HepG2 (cell line): ENCODE data around the gene ZACN. TPM values are rescaled to one million over a fixed set of nuclear protein-coding genes. Genes with fewer than 3 reads are reported as not detected.

ENCODE experiments used
- CHCHD3 ChIP-seq: sonication (generic); formaldehyde crosslinking; IDR thresholded peaks from 2 replicates; pipeline ENCODE4 v1.8.0; 2022; ENCODE audit warnings: mild to moderate bottlenecking, missing genetic modification reagents, moderate library complexity
- DR1 ChIP-seq: sonication (generic); formaldehyde crosslinking; IDR thresholded peaks from 2 replicates; pipeline ENCODE4 v1.8.0; 2021; ENCODE audit warnings: mild to moderate bottlenecking, missing genetic modification reagents, inconsistent platforms
- KLF6 ChIP-seq: IDR thresholded peaks from 2 replicates; pipeline ENCODE4 v1.8.0; 2016; ENCODE audit warnings: missing biosample characterization, missing genetic modification reagents
- KMT2B ChIP-seq: IDR thresholded peaks from 2 replicates; pipeline ENCODE4 v1.6.1; 2016; ENCODE audit warnings: missing genetic modification reagents, missing compliant biosample characterization
- MAF1 ChIP-seq: sonication (generic); formaldehyde crosslinking; IDR thresholded peaks from 2 replicates; pipeline ENCODE4 v1.5.0; 2020; ENCODE audit warnings: missing genetic modification reagents, borderline replicate concordance
- MAZ ChIP-seq, 2 experiments: sonication (generic) in 1 of 2; formaldehyde crosslinking in 1 of 2; IDR thresholded peaks; 2 replicates each; pipeline versions ENCODE4 v1.5.0 to v1.6.1; 2012 to 2020; ENCODE audit warnings: low read depth in 2 of 2, mild to moderate bottlenecking in 2 of 2, borderline replicate concordance in 1 of 2, improper control_type of control experiment in 1 of 2, low read length in 1 of 2, missing genetic modification reagents in 1 of 2, moderate library complexity in 1 of 2
- RELA ChIP-seq: sonication (generic); formaldehyde crosslinking; IDR thresholded peaks from 2 replicates; pipeline ENCODE4 v1.4.0; 2020; ENCODE audit warnings: missing genetic modification reagents
- REXO4 ChIP-seq: sonication (generic); formaldehyde crosslinking; IDR thresholded peaks from 2 replicates; pipeline ENCODE4 v1.8.0; 2022; ENCODE audit warnings: missing genetic modification reagents, mild to moderate bottlenecking, borderline replicate concordance
- SIX1 ChIP-seq: sonication (generic); formaldehyde crosslinking; IDR thresholded peaks from 2 replicates; pipeline ENCODE4 v1.4.0; 2020; ENCODE audit warnings: missing genetic modification reagents, borderline replicate concordance
- SNAI1 ChIP-seq: sonication (generic); formaldehyde crosslinking; IDR thresholded peaks from 2 replicates; pipeline ENCODE4 v1.5.0; 2020; ENCODE audit warnings: mild to moderate bottlenecking, missing genetic modification reagents, borderline replicate concordance
- SNRNP70 ChIP-seq: fragments of 200-400 bp; formaldehyde crosslinking; IDR thresholded peaks from 2 replicates; pipeline ENCODE4 v1.6.1; 2017; ENCODE audit warnings: mild to moderate bottlenecking, low read depth, low read length, moderate library complexity
- ZKSCAN8 ChIP-seq: IDR thresholded peaks from 2 replicates; pipeline ENCODE4 v1.6.1; 2016; ENCODE audit warnings: borderline replicate concordance, missing genetic modification reagents, missing compliant biosample characterization
- ZNF496 ChIP-seq: sonication (generic); formaldehyde crosslinking; IDR thresholded peaks from 2 replicates; pipeline ENCODE4 v1.8.1; 2023; ENCODE audit warnings: mild to moderate bottlenecking, moderate library complexity, missing genetic modification reagents; ENCODE audit not compliant: insufficient replicate concordance
- ZNF577 ChIP-seq: sonication (generic); formaldehyde crosslinking; IDR thresholded peaks from 2 replicates; pipeline ENCODE4 v1.4.0; 2020; ENCODE audit warnings: mild to moderate bottlenecking, low read depth, missing genetic modification reagents, borderline replicate concordance
- ZNF607 ChIP-seq: sonication (generic); formaldehyde crosslinking; IDR thresholded peaks from 2 replicates; pipeline ENCODE4 v1.5.1; 2020; ENCODE audit warnings: missing genetic modification reagents, mild to moderate bottlenecking, borderline replicate concordance
- ZNF782 ChIP-seq: sonication (generic); formaldehyde crosslinking; IDR thresholded peaks from 2 replicates; pipeline ENCODE4 v1.4.0; 2020; ENCODE audit warnings: missing genetic modification reagents, mild to moderate bottlenecking, borderline replicate concordance
- ZSCAN21 ChIP-seq: sonication (generic); formaldehyde crosslinking; IDR thresholded peaks from 2 replicates; pipeline ENCODE4 v1.8.0; 2022; ENCODE audit warnings: mild to moderate bottlenecking, missing genetic modification reagents, moderate library complexity, borderline replicate concordance
- polyA plus RNA-seq, 8 experiments: library from polyadenylated mRNA; depleted of rRNA in 3 of 8; stranded (reverse) in 7 of 8; unstranded in 1 of 8; fragments of >200 nt; fragmentation: Illumina TruSeq in 4 of 8; extraction: Trizol in 4 of 8; gene quantifications; 2 replicates each; pipeline versions ENCODE4 v1.2.1 to v1.2.3, GENCODE V29; 2011 to 2016; ENCODE audit warnings: low read depth in 4 of 8, missing spikeins in 1 of 8, mixed read lengths in 1 of 8; ENCODE audit not compliant: insufficient read depth in 1 of 8
- total RNA-seq, 5 experiments: library from RNA; depleted of rRNA; stranded (reverse); fragments of >200 nt; fragmentation: Illumina TruSeq; extraction: Trizol; gene quantifications; 2 replicates each; pipeline ENCODE4 v1.2.3, GENCODE V29; 2016; ENCODE audit warnings: low read depth in 1 of 5
- TF ChIP-seq, protein P1 (sequence below): IDR thresholded peaks from 2 replicates; pipeline ENCODE4 v1.6.1; 2016; ENCODE audit warnings: control low read depth
- TF ChIP-seq, protein P2 (sequence below): sonication (generic); formaldehyde crosslinking; IDR thresholded peaks from 2 replicates; pipeline ENCODE4 v1.4.0; 2020; ENCODE audit warnings: missing genetic modification reagents
- TF ChIP-seq, protein P3 (sequence below): sonication (generic); formaldehyde crosslinking; conservative IDR thresholded peaks from 2 replicates; pipeline ENCODE4 v1.5.0; 2020; ENCODE audit warnings: missing genetic modification reagents
- TF ChIP-seq, protein P4 (sequence below): sonication (generic); formaldehyde crosslinking; IDR thresholded peaks from 2 replicates; pipeline ENCODE4 v1.4.0; 2020; ENCODE audit warnings: missing genetic modification reagents

Gene ZACN
- total and polyA plus RNA-seq, 2 of the 13 experiments (the other 11 are each of a cell fraction or from before 2014, with no cell fraction given) = 0.11 to 0.15 TPM

DNA sequence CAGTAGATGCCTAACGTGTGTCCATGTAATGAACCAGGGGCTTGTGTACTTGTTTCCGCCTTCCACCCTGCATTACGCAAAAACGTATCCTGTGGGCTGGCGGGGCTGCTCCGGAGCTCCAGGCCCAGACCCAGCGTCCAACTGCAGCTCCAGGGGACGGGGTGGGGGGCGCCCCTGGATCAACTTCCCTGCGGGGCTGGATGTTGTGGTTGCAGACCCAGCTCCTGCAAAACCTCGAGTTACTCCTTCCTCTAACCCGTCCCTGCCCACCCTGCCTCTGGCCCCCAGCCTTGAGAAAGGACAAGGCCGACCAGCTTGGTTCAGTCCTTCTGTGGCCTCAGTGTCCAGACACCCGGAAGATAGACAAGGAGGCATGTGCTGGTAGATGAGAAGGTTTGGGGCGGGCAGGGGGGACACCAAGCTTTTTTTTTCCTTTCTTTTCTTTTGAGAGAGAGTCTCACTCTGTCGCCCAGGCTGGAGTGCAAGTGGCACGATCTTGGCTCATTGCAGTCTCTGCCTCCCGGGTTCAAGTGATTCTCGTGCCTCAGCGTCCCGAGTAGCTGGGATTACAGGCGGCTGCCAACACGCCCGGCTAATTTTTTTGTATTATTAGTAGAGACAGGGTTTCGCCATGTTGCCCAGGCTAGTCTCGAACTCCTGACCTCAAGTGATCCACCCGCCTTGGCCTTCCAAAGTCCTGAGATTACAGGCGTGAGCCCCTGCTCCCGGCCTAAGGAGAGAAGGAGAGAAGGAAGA, 25.3 kb downstream of the ZACN start (continued):
- TF ChIP-seq KMT2B (CRISPR knock-in tag) (no peak), MAZ (IDR thresholded peaks at IDR 0.05; ENCODE audit: borderline replicate concordance, low read depth, low read length) (no peak), MAZ (CRISPR knock-in tag; IDR thresholded peaks at IDR 0.05; ENCODE audit: low read depth) (no peak), DR1 (CRISPR knock-in tag) (no peak), ZSCAN21 (no peak), RELA (CRISPR knock-in tag) (no peak), ZNF496 (CRISPR knock-in tag) (no peak), SNRNP70 (no peak), ZNF577 (CRISPR knock-in tag) (no peak), MAF1 (CRISPR knock-in tag) (no peak), ZKSCAN8 (CRISPR knock-in tag) (no peak), SNAI1 (CRISPR knock-in tag) (peak; percentile 29; the same call in 1 of the 2 replicates), REXO4 (no peak), ZNF607 (CRISPR knock-in tag) (peak; percentile 69; the same call in 1 of the 2 replicates), KLF6 (CRISPR knock-in tag) (no peak), SIX1 (CRISPR knock-in tag) (no peak), ZNF782 (CRISPR knock-in tag) (no peak), CHCHD3 (no peak)
- TF ChIP-seq, protein P1, sequence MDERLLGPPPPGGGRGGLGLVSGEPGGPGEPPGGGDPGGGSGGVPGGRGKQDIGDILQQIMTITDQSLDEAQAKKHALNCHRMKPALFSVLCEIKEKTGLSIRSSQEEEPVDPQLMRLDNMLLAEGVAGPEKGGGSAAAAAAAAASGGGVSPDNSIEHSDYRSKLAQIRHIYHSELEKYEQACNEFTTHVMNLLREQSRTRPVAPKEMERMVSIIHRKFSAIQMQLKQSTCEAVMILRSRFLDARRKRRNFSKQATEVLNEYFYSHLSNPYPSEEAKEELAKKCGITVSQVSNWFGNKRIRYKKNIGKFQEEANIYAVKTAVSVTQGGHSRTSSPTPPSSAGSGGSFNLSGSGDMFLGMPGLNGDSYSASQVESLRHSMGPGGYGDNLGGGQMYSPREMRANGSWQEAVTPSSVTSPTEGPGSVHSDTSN (CRISPR knock-in tag) = no peak
- TF ChIP-seq, protein P2, sequence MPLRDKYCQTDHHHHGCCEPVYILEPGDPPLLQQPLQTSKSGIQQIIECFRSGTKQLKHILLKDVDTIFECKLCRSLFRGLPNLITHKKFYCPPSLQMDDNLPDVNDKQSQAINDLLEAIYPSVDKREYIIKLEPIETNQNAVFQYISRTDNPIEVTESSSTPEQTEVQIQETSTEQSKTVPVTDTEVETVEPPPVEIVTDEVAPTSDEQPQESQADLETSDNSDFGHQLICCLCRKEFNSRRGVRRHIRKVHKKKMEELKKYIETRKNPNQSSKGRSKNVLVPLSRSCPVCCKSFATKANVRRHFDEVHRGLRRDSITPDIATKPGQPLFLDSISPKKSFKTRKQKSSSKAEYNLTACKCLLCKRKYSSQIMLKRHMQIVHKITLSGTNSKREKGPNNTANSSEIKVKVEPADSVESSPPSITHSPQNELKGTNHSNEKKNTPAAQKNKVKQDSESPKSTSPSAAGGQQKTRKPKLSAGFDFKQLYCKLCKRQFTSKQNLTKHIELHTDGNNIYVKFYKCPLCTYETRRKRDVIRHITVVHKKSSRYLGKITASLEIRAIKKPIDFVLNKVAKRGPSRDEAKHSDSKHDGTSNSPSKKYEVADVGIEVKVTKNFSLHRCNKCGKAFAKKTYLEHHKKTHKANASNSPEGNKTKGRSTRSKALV (CRISPR knock-in tag) = no peak
- TF ChIP-seq, protein P3, sequence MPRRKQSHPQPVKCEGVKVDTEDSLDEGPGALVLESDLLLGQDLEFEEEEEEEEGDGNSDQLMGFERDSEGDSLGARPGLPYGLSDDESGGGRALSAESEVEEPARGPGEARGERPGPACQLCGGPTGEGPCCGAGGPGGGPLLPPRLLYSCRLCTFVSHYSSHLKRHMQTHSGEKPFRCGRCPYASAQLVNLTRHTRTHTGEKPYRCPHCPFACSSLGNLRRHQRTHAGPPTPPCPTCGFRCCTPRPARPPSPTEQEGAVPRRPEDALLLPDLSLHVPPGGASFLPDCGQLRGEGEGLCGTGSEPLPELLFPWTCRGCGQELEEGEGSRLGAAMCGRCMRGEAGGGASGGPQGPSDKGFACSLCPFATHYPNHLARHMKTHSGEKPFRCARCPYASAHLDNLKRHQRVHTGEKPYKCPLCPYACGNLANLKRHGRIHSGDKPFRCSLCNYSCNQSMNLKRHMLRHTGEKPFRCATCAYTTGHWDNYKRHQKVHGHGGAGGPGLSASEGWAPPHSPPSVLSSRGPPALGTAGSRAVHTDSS = 0 out of 2 replicates have a peak, but pooled peaks have one; percentile 22
- TF ChIP-seq, protein P4, sequence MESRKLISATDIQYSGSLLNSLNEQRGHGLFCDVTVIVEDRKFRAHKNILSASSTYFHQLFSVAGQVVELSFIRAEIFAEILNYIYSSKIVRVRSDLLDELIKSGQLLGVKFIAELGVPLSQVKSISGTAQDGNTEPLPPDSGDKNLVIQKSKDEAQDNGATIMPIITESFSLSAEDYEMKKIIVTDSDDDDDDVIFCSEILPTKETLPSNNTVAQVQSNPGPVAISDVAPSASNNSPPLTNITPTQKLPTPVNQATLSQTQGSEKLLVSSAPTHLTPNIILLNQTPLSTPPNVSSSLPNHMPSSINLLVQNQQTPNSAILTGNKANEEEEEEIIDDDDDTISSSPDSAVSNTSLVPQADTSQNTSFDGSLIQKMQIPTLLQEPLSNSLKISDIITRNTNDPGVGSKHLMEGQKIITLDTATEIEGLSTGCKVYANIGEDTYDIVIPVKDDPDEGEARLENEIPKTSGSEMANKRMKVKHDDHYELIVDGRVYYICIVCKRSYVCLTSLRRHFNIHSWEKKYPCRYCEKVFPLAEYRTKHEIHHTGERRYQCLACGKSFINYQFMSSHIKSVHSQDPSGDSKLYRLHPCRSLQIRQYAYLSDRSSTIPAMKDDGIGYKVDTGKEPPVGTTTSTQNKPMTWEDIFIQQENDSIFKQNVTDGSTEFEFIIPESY (CRISPR knock-in tag) = peak; percentile 51; the same call in 1 of the 2 replicates
